Body of pancreas (tissue), 4 donors: ENCODE data around the gene APOB. TPM values are rescaled to one million over a fixed set of nuclear protein-coding genes. Genes with fewer than 3 reads are reported as not detected.

Experiments used
- ATAC-seq: fragments of 150-250 bp; one replicate; pipeline ENCODE4 v1.9.1; 2016
- DNase-seq, 4 donors: peaks; one replicate each; pipeline ENCODE4 v3.0.0-alpha.2; 2019
- H3K27ac ChIP-seq, 4 donors: fragments of 200-600 bp; sonication (generic); 1 replicate in 3 of 4; 2 replicates in 1 of 4; pipeline versions ENCODE4 v1.5.1 to v1.6.1; 2016 to 2019; ENCODE audit warnings: mild to moderate bottlenecking in 1 of 4, mixed read lengths in 1 of 4, moderate library complexity in 1 of 4
- H3K27me3 ChIP-seq, 2 donors: fragments of 200-600 bp; sonication (generic); one replicate each; pipeline ENCODE4 v1.6.0; 2016; ENCODE audit warnings: mild to moderate bottlenecking in 1 of 2
- H3K36me3 ChIP-seq, 2 donors: fragments of 200-600 bp; sonication (generic); replicated peaks in 1 of 2; 2 replicates each; pipeline ENCODE4 v1.5.1; 2016; ENCODE audit warnings: low read depth in 2 of 2; ENCODE audit not compliant: insufficient read depth in 1 of 2
- H3K4me1 ChIP-seq: fragments of 200-600 bp; sonication (generic); one replicate; pipeline ENCODE4 v1.6.0; 2016
- H3K4me3 ChIP-seq, 2 donors: fragments of 200-600 bp; sonication (generic); 1 replicate in 1 of 2; 2 replicates in 1 of 2; pipeline ENCODE4 v1.5.1; 2016 to 2019
- H3K9me3 ChIP-seq, 3 donors: fragments of 200-600 bp; sonication (generic); 1 replicate in 2 of 3; 2 replicates in 1 of 3; pipeline ENCODE4 v1.5.1; 2016
- CTCF ChIP-seq, 7 experiments: fragments of 450-650 bp in 4 of 7; fragments of 200-600 bp in 3 of 7; sonication (generic) in 3 of 7; IDR thresholded peaks; one replicate each; pipeline ENCODE4 v1.5.1; 2016 to 2019; ENCODE audit warnings: antibody characterized with exemption in 7 of 7
- POLR2A ChIP-seq, 3 donors: fragments of 450-650 bp; IDR thresholded peaks; one replicate each; pipeline ENCODE4 v1.6.1; 2016; ENCODE audit warnings: antibody characterized with exemption in 3 of 3, mild to moderate bottlenecking in 2 of 3
- WGBS, 2 donors: methylation state at CpG; one replicate each; pipeline ENCODE4 v1.1.5; 2017; 5-methylcytosine and 5-hydroxymethylcytosine counted together
- intact Hi-C: fragments of 100-400 bp; cut with DNase I; formaldehyde crosslinking; loops from one replicate; pipeline ENCODE4 v1.15.1; 2023
- total RNA-seq, 2 donors: library from RNA; depleted of rRNA; stranded (reverse); fragments of >200 nt; gene quantifications; one replicate each; pipeline ENCODE4 v1.1.0, GENCODE V29; 2016

The APOB gene
- total RNA-seq, 2 donors from 2014 or later: 0.66 to 0.78 TPM

- Histone ChIP-seq H3K36me3 (no peaks in the 10 kb centered on the region), H3K4me3 (no peak overlapping the region), H3K4me1 (no peaks in the 10 kb centered on the region), H3K27me3 (no peaks in the 10 kb centered on the region), H3K27ac (no peak overlapping the region), H3K9me3 (no peaks in the 10 kb centered on the region)
- 40 to 53% methylated on average over 5 of the region's 5 CpGs for WGBS, 2 donors
- DNase-seq (no peak), ATAC-seq (no peak)
- intact Hi-C loops: no loop called here
- no peak for TF ChIP-seq POLR2A (IDR thresholded peaks at IDR 0.05)
Measured at GRCh38 chr2:20972110-20972509, 71.8 kb downstream of the APOB start.

GRCh38 chr2:20970068-20970467 lies 73.8 kb downstream of the APOB start:
- no peaks in the 10 kb centered on the region for H3K36me3 ChIP-seq
- intact Hi-C loops: no loop called here
- H3K9me3 ChIP-seq: no peaks in the 10 kb centered on the region
- no peak overlapping the region for H3K27ac ChIP-seq
- H3K27me3 ChIP-seq: no peaks in the 10 kb centered on the region
- no peak overlapping the region for H3K4me3 ChIP-seq
- H3K4me1 ChIP-seq: no peaks in the 10 kb centered on the region
- TF ChIP-seq POLR2A (IDR thresholded peaks at IDR 0.05) (no peak), CTCF (IDR thresholded peaks at IDR 0.05) (no peak)
- ATAC-seq (no peak), DNase-seq (no peak)
- 75 to 93% methylated on average over 4 of the region's 4 CpGs for WGBS, 2 donors

GRCh38 chr2:20966061-20966595 lies 77.7 kb downstream of the APOB start:
- Histone ChIP-seq H3K4me1 (no peaks in the 10 kb centered on the region), H3K27me3 (no peaks in the 10 kb centered on the region), H3K36me3 (no peaks in the 10 kb centered on the region), H3K27ac (no peak overlapping the region), H3K9me3 (no peaks in the 10 kb centered on the region), H3K4me3 (no peak overlapping the region)
- no peak for ATAC-seq
- TF ChIP-seq POLR2A (IDR thresholded peaks at IDR 0.05) (no peak), CTCF (IDR thresholded peaks at IDR 0.05) (no peak)
- 58 to 68% methylated on average over 10 of the region's 10 CpGs for WGBS, 2 donors
- no peak for DNase-seq
- intact Hi-C loops: no loop called here

- 55 to 61% methylated on average over 5 of the region's 5 CpGs for WGBS, 2 donors
- DNase-seq (no peak), ATAC-seq (no peak)
- intact Hi-C loops: no loop called here
- no peaks in the 10 kb centered on the region for H3K36me3 ChIP-seq
- no peaks in the 10 kb centered on the region for H3K9me3 ChIP-seq
- no peaks in the 10 kb centered on the region for H3K27me3 ChIP-seq
- no peaks in the 10 kb centered on the region for H3K4me1 ChIP-seq
- TF ChIP-seq CTCF (IDR thresholded peaks at IDR 0.05): no peak
- no peak for TF ChIP-seq POLR2A (IDR thresholded peaks at IDR 0.05)
- H3K27ac ChIP-seq: no peak overlapping the region
- H3K4me3 ChIP-seq: no peak overlapping the region
Measured at GRCh38 chr2:20965221-20965620, 78.7 kb downstream of the APOB start.

GRCh38 chr2:20963867-20964266 lies 80.0 kb downstream of the APOB start:
- WGBS, 2 donors: 22 to 56% methylated on average over 2 of the region's 2 CpGs
- Histone ChIP-seq H3K27ac (no peak overlapping the region), H3K27me3 (no peaks in the 10 kb centered on the region), H3K36me3 (no peaks in the 10 kb centered on the region), H3K4me3 (no peak overlapping the region), H3K4me1 (no peaks in the 10 kb centered on the region), H3K9me3 (no peaks in the 10 kb centered on the region)
- ATAC-seq (no peak), DNase-seq (no peak)
- TF ChIP-seq CTCF (IDR thresholded peaks at IDR 0.05) (no peak), POLR2A (IDR thresholded peaks at IDR 0.05) (no peak)
- intact Hi-C loops: loop anchor here (5.0 kb wide), 1 partner anchor 302 kb away; no protein-coding TSS in a partner anchor
